GM18498 (cell line): ENCODE results near the gene MROH2A.

ENCODE experiments used
- ATAC-seq: cut with Tn5 transposase; IDR thresholded peaks from one replicate; pipeline ENCODE4 v1.9.1; 2021; ENCODE audit warnings: mild to moderate bottlenecking, moderate library complexity; ENCODE audit not compliant: unreplicated experiment

The MROH2A gene

DNA sequence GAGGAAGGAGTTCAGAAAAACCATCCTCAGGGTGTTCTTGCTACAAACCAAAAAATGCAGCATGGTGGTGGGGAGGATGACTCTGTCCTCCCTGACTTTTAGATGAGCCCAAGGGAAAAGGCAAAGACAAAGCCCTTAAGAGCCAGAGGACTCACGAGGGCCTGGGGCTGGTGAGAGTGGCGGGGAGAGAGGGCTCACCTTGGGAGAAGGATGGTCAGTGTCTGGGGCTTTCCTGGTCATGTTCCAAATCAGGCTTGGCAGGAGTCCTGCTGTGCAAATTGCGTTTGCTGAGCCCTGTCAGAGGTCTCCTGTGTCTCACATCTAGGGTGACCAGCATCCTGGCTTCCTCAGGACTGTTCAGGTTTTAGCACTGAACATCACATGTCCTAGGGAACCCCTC, 13.4 kb upstream of the MROH2A start:
- no peak for ATAC-seq

DNA sequence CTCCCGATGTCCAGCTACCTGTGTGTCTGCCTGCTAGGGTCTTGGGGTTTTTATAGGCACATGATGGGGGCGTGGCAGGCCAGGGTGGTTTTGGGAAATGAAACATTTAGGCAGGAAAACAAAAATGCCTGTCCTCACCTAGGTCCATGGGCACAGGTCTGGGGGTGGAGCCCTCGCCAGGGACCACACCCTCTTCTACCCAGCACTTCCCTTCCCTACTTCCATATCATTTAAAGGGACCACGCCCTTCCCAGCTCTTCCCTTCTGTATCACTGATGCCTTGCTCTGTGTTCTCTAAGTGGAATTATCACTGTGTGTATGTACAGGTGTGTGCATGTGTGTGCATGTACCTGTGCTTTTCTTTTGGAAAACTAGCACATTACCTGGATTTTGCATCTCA, 11.7 kb upstream of the MROH2A start:
- ATAC-seq: no peak

DNA sequence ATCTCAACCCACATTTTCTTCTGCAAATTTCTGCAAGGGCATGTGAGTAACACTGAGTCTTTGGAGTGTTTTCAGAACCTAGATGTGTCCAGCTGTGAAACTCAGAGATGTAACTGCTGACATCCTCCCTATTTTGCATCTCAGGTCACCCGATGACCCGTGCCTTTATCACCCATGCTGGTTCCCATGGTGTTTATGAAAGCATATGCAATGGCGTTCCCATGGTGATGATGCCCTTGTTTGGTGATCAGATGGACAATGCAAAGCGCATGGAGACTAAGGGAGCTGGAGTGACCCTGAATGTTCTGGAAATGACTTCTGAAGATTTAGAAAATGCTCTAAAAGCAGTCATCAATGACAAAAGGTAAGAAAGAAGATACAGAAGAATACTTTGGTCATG, 10.1 kb upstream of the MROH2A start:
- ATAC-seq: no peak

DNA sequence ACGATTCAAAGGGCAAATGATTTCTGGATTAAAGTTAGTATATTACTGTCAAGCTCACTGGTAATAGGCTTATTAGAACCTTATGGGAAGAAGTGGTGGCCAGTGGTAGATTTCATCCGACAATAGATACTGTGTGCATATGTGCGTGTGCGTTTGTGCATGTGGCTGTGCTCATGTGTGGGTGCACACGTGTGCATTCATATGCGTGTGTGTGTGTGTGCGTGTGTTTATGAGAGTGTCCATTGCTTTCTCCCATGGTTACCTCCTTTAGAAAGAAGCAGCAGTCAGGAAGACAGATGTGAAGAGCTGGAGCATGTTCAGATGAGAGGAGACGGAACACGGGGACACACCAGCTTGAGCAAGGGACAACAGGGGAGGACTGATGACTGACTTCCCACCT, 8.9 kb upstream of the MROH2A start:
- no peak for ATAC-seq

DNA sequence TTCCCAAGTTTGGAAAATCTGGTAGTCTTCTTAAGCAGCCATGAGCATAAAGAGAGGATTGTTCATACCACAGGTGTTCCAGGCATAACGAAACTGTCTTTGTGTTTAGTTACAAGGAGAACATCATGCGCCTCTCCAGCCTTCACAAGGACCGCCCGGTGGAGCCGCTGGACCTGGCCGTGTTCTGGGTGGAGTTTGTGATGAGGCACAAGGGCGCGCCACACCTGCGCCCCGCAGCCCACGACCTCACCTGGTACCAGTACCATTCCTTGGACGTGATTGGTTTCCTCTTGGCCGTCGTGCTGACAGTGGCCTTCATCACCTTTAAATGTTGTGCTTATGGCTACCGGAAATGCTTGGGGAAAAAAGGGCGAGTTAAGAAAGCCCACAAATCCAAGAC, 6.0 kb upstream of the MROH2A start:
- no peak for ATAC-seq

DNA sequence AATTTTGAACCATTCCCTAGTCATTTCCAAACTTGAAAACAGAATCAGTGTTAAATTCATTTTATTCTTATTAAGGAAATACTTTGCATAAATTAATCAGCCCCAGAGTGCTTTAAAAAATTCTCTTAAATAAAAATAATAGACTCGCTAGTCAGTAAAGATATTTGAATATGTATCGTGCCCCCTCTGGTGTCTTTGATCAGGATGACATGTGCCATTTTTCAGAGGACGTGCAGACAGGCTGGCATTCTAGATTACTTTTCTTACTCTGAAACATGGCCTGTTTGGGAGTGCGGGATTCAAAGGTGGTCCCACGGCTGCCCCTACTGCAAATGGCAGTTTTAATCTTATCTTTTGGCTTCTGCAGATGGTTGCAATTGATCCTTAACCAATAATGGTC, 5.5 kb upstream of the MROH2A start:
- no peak for ATAC-seq

DNA sequence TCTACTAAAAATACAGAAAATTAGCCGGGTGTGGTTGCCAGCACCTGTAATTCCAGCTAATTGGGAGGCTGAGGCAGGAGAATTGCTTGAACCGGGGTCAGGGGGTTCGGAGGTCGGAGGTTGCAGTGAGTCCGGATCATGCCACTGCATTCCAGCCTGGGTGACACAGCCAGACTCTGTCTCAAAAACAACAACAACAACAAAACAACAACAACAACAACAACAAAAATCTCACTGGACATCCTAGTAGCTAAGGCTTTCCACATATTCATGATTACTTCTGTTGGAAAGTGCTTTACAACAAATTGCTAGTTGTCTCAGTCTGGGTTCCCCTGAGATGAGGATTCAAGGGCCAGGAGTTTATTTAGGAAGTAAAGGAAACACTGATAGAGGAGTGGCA, 4.3 kb upstream of the MROH2A start:
- no peak for ATAC-seq

DNA sequence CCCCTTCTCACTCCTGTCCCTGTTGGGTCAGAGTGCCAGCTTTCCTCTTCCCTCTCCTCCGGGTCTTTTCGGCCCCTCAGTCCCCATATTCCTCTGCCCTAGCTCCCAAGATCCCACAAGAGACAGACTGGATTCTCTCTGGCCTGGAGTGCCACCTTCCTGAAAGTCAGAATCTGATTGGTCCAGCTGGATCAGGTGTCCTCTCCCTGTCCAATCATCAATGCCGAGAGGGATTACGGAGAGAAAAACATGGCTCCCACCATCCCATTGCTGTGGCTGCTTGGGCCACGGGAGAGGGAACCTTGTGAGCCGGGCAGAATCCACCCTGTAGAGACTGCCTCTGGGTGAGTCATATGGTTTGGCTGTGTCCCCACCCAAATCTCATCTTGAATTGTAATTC, 2.7 kb upstream of the MROH2A start:
- ATAC-seq: no peak

DNA sequence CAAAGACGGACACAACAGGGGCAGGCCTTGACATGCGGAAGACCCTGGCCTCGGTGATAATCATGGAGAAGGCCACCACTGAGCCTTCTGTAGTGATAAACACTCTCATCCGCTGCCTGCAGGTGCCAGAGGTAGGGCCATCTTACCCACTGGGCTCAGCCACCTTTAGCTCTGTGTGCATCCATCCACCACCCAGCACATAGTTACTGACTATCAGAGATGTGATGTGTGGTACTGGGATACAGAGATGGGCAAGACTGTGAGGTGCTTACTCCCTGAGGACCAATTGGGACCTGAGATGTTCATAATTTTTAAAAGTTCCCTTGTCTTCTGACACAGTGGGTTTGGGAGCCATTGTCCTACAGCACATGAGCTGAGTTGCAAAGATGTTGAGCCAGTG, 1.6 kb downstream of the MROH2A start:
- ATAC-seq: no peak

DNA sequence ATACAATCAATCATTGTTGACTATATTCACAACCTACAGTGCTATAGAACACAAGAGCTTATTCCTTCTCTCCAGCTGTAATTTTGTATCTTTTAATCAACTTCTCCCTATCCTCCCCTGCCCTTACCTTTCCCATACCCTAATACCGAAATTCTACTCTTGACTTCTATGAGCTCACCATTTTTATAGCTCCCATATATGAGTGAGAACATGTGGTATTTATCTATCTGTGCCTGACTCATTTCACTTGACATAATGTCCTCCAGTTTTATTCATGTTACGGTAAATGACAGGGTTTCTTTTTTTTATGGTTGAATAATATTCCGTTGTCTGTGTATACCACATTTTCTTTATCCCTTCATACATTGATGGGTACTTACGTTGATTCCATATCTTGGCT, 2.6 kb downstream of the MROH2A start:
- ATAC-seq: no peak

DNA sequence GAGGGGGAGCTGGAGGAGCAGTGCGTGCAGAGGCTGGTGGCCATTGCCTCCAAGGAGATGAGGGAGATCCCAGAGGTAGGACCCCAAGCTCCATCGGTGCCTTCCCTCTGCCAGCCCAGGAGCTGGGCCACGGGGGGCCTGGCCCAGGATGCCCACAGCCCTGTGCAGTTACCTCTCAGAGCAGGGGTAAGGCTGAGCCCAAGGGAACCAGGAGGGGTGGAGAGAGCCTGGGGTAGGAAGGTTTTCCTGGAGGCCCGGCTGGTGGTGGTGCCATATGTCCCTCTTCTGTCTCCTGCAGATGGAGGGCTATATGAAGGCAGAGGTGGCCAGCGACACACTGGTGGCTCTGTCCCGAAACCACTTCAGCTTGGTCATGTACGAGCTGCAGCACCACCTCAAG, 11.4 kb downstream of the MROH2A start:
- no peak for ATAC-seq

DNA sequence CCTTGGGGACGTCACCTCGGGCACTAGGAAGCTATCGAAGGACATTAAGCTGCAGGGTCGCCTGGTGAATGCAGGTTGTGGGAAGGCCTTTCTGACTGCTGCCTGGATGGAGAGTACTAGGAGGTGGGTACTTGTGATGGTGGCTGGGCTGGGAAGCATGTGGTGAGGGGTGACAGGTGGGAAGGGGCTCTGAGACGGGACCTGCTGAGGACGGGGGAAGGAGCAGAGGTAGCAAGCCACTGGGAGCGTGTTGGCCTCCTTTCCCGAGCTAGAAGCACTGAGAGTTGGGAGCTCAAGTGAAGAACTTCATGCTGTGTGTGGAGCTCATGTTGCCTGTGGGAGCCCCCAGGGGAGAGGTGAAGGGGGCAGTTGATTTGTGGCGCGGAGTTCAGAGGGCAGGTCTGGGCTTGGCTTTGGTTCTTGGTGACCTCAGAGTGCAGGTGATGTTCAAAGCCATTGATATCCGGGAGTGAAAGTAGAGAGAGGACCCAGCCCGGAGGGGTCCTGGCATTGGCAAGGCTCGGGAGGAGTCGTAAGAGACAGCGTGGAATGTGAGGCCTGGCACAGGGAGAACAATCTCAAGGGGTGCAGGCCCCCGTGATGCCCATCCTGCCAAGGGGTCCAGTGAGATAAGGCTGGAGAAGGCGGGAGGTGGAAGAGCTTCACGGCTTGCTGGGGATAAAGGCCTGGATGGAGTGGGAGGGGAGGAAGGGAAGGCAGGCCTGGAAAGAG, 13.2 kb downstream of the MROH2A start:
- ATAC-seq: no peak

DNA sequence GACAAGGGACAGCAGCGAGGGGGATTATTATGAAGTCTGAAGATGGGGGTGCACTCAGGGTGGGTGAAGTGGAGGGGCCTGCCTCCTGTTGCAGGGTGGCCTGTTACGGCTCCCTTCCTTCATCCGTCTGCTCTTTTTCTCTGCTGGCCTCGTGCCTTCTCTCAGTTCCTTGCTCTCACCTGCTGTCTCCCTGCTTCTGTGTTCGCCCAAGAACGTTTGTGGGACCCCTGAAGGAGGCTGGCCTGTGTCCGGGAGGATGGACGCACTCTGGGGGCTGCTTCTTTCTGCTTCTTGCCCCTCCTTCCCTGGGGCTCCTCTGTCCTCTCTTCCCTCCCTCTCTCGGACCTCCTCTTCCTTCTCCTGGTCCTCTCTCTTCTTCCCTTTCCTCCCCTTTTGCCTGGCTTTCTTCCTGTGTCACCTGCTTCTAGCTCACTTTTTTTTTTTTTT, 13.8 kb downstream of the MROH2A start:
- no peak for ATAC-seq

DNA sequence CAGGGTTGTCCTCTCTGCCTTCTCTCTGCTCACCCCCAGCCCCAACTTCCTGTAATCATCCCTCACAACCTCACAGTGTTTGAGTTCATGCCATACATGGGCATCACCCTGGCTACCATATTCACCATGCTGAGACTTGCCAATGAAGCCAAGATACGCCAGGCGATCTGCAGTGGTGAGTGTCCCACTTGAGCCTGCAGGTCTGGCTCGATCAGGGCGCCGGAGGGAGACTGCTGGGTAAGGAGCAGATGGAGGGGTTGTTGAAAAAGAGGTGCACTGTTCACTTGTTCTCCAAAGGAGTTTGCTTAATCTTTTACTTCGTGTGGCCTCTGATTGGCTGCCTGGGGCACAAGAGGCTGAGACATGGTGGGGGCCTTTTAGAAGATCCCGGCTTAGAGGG, 14.6 kb downstream of the MROH2A start:
- ATAC-seq: no peak

DNA sequence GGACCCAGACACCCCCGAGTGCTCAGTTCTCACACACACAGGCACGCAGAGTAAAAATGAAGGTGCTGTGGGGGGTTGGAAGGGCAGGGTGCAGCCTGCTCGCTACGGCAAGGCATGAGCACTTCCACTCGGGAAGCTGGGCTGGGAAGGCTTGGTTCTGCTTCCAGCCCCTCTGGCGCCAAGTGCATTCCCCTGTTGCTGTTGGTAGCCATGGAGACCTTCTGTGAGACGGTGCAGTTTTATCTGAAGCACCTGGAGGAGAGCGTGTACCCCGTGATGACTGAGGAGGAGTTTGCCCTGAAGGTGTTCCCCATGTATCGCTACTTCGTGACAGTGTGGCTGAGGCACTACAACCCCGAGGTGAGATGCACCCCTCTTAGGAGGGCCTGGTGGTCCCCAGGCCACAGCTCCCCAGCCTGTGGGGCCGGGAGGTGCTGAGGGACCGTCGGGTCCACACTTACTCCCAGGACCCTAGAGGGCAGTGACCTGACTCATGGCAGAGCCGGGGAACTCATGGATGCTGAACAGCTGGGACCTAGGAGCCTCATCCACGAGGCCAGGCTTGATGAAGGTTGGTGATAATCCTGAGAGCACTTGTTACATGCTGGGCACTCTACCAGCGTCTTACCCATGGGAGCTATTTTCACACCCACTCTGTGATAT, 15.5 kb downstream of the MROH2A start:
- ATAC-seq: no peak

DNA sequence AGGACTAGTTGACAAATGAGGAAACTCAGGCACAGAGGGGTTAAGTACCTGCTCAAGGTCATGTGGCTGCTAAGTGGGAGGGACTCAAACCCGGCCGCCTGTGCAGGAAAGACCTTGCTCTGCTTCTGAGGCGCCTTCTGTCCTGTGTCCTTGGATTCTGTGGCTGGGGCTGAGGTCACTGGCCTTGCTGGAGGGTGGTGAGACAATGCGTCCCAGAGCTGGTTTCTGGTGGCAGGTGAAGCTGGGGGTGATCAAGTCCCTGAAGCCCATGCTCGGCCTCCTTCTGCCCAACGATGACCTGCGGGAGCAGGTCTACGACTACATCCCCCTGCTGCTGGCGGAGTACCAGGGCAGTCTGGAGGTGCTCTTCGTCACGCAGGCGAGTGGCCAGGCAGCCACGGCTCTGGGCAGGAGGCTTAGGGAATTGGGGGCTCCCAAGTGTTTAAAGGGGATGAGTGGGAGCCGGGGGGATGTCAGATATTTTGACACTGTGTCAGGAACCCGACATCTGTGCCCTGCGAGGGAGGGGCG, 16.1 kb downstream of the MROH2A start:
- ATAC-seq: no peak

DNA sequence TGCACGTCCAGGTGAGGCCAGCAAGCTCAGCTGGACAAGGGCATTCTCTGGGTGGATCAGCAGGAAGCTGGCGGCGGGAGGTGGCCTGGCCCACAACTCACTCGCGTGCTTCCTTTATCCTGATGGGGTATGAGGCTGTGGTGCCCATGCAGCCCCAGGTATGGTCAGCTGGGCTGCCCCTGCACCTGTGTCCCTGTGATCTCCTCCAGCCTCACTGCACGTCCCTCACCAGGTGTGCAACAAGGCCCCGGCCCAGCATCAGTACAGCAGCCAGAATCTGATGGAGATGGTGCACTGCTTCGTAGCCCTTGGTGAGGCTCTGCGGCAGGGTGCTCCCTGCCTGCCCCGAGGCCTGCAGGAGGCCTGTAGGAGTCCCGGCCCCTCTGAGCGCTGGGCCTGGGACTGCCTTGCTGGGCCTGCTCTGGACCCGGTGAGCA, 17.6 kb downstream of the MROH2A start:
- no peak for ATAC-seq

DNA sequence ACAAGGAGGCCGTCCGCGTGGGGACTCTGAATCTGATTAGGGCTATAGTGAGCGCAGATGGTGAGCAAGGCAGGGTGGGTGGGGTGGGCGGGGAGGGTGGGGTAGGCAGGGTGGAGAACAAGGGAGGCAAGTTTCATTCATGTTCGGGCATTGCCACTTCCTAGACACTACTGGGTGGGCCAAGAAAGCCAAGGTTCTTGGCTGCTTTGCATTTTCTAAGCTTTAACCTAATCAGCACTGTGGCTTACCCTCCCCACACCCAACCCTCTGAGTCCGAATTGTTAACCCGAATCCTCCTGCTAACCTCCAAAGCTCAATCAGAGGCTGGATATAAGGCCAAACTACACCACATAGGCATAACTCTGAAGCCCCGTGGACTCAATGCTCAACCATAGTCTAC, 18.1 kb downstream of the MROH2A start:
- ATAC-seq: no peak

DNA sequence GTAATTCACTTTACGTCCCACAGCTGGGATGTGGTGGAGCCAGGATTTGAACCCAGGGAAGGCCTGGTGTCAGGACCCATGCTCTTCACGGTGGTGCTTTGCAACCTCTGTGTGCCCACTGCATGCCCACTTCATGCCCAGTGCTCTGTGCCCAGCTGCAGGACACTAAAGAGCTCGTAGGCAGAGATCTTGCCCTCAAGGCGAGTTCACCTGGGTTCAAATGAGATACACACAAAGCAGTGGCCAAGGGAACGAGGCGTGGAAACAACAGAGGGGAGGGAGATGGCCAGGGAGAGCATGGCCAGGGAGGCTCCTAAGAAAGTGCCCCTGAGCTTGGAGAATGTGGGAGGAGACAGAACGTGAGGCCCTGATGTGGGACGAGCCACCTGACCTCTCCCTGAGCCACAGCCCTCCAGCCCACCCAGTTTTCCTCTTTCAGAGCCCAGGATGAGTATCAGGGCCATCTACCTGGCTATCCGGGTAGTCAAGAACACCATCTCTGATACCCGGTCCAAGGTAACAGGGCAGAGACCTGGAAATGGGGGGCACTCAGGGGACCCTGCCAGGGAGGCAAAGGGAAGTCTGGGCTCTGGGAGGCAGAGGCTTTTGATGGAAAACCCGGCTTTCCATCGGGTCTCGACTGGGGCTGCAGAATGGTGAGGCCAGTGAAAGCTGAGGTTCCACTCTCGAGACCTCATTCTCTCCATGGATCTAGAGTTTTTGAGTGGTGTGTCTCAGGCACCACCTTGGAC, 20.4 kb downstream of the MROH2A start:
- no peak for ATAC-seq

DNA sequence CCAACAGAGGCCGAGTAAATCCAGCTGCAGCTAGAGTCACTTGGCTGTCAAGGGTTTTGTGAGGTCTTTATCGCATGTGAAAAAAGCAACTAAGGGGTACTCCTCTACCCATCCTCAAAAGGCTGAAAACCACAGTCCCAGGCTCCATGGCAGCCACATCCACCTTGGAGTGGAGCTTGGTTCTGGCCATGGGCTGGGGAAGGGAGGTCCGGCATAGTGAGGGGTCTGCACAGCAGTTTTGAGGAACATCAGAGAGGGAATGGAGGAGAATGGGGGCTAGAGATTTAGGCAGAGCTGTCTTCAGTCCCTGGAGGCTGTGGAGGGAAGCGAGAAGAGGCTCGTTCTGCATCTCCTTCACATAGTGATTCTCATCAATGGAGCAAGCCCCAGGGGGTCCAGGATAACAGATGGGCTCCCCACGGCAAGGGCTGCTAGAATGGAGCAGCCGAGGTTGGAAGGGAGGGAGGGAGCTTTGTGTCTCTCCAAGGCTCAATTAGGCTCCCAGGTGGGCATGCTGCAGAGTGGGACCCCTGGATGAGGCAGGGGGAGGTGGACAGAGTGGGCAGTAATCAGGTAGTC, 21.0 kb downstream of the MROH2A start:
- no peak for ATAC-seq

DNA sequence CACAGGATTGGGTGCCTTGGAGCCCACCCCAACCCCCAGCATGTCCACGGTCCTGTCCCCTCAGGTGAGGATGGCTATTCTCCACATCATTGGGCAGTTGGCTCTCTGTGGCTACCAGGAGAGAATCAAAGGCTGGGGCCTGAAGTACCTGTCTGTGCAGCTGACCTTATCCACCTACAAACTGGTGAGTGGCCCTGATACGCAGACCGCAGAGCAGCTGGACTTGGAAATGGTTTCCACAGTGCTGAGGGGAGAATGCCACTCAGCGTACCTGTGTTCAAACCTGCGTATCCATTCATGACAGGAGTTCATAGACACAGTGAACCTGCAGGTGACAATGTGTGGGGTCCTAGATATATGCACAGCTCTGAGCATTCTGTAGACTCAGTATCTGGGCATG, 21.6 kb downstream of the MROH2A start:
- no peak for ATAC-seq
